ENCODE results near the gene SUPT5H. TPM values are rescaled to one million over a fixed set of nuclear protein-coding genes. Genes with fewer than 3 reads are reported as not detected.

The SUPT5H gene
- total and polyA plus RNA-seq, 10 of the 15 experiments (the other 5 are each of a cell fraction or from before 2014, with no cell fraction given): 27.2 to 194 (median 83.6) TPM

DNA sequence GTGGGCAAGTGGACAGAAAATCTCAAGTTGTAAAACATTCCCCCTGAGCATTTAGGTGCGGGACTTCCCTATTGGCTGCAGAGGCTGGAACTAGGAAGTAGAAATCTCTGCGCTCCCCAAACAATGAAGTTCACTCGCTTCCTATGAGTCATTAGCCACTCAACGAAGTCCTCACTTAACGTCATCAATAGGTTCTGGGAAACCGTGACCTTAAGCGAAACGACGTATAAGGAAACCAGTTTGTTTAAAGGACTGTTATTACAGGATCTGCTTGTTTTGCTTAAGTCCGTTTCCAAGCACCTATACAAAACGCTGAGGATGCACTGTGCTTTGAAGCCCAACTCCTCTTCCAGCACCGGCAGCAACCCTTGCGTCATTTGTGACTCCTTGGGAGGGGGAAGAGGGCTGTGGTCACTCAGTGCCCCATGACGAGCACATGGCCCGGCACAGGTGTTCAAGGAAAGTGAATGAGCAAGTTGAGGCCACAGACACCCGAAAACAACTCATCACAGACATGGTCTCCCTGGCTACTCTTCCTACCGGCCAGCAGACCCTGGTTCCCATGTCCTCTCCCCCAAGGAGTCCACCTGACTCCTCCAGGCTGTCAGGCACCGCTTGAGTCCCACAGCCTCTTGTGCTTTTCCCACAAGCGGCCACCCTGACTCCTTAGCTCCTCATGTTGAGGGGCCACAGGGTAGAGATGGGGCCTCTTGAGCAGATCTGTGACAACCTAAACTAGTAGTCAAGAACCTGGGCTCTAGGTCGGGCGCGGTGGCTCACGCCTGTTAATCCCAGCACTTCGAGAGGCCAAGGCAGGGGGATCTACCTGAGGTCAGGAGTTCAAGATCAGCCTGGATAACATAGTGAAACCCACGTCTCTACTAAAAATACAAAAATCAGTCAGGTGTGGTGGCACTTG, 14.4 kb upstream of the SUPT5H start (continued):
- TF ChIP-seq, protein P1, sequence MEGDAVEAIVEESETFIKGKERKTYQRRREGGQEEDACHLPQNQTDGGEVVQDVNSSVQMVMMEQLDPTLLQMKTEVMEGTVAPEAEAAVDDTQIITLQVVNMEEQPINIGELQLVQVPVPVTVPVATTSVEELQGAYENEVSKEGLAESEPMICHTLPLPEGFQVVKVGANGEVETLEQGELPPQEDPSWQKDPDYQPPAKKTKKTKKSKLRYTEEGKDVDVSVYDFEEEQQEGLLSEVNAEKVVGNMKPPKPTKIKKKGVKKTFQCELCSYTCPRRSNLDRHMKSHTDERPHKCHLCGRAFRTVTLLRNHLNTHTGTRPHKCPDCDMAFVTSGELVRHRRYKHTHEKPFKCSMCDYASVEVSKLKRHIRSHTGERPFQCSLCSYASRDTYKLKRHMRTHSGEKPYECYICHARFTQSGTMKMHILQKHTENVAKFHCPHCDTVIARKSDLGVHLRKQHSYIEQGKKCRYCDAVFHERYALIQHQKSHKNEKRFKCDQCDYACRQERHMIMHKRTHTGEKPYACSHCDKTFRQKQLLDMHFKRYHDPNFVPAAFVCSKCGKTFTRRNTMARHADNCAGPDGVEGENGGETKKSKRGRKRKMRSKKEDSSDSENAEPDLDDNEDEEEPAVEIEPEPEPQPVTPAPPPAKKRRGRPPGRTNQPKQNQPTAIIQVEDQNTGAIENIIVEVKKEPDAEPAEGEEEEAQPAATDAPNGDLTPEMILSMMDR (IDR thresholded peaks at IDR 0.05 in 2 of 3, conservative IDR thresholded peaks at IDR 0.05 in 1 of 3; ENCODE audit: control insufficient read depth in 2 of 3, extremely low read depth in 1 of 3, insufficient read depth in 1 of 3, low read depth in 3 of 3, low read length in 3 of 3): no peak
- TF ChIP-seq CHD4 (IDR thresholded peaks at IDR 0.05) (no peak), SIN3A (IDR thresholded peaks at IDR 0.05; ENCODE audit: low read depth, low read length) (no peak), WRNIP1 (IDR thresholded peaks at IDR 0.05; ENCODE audit: borderline replicate concordance, low read depth, low read length) (no peak), HDAC6 (IDR thresholded peaks at IDR 0.05; ENCODE audit: unreplicated experiment) (no peak), NFYA (IDR thresholded peaks at IDR 0.05; ENCODE audit: borderline replicate concordance, low read depth, low read length) (no peak), BACH1 (IDR thresholded peaks at IDR 0.05; ENCODE audit: borderline replicate concordance) (no peak), PML (IDR thresholded peaks at IDR 0.05; ENCODE audit: low read length) (peak; percentile 89), TBL1XR1 (IDR thresholded peaks at IDR 0.05; ENCODE audit: low read depth, low read length) (no peak), STAT3 (IDR thresholded peaks at IDR 0.05; ENCODE audit: low read depth, low read length) (no peak), NBN (IDR thresholded peaks at IDR 0.05) (no peak), SREBF1 (IDR thresholded peaks at IDR 0.05; ENCODE audit: low read length) (no peak), KDM1A (IDR thresholded peaks at IDR 0.05; ENCODE audit: borderline replicate concordance) (no peak), CREM (IDR thresholded peaks at IDR 0.05; ENCODE audit: low read depth) (peak; percentile 89), MXI1 (IDR thresholded peaks at IDR 0.05; ENCODE audit: low read depth, low read length) (no peak), MYB (IDR thresholded peaks at IDR 0.05; ENCODE audit: borderline replicate concordance, low read depth, low read length) (no peak)
- TF ChIP-seq, protein P2, sequence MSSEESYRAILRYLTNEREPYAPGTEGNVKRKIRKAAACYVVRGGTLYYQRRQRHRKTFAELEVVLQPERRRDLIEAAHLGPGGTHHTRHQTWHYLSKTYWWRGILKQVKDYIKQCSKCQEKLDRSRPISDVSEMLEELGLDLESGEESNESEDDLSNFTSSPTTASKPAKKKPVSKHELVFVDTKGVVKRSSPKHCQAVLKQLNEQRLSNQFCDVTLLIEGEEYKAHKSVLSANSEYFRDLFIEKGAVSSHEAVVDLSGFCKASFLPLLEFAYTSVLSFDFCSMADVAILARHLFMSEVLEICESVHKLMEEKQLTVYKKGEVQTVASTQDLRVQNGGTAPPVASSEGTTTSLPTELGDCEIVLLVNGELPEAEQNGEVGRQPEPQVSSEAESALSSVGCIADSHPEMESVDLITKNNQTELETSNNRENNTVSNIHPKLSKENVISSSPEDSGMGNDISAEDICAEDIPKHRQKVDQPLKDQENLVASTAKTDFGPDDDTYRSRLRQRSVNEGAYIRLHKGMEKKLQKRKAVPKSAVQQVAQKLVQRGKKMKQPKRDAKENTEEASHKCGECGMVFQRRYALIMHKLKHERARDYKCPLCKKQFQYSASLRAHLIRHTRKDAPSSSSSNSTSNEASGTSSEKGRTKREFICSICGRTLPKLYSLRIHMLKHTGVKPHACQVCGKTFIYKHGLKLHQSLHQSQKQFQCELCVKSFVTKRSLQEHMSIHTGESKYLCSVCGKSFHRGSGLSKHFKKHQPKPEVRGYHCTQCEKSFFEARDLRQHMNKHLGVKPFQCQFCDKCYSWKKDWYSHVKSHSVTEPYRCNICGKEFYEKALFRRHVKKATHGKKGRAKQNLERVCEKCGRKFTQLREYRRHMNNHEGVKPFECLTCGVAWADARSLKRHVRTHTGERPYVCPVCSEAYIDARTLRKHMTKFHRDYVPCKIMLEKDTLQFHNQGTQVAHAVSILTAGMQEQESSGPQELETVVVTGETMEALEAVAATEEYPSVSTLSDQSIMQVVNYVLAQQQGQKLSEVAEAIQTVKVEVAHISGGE (CRISPR knock-in tag; IDR thresholded peaks at IDR 0.05): no peak
- TF ChIP-seq, protein P3, sequence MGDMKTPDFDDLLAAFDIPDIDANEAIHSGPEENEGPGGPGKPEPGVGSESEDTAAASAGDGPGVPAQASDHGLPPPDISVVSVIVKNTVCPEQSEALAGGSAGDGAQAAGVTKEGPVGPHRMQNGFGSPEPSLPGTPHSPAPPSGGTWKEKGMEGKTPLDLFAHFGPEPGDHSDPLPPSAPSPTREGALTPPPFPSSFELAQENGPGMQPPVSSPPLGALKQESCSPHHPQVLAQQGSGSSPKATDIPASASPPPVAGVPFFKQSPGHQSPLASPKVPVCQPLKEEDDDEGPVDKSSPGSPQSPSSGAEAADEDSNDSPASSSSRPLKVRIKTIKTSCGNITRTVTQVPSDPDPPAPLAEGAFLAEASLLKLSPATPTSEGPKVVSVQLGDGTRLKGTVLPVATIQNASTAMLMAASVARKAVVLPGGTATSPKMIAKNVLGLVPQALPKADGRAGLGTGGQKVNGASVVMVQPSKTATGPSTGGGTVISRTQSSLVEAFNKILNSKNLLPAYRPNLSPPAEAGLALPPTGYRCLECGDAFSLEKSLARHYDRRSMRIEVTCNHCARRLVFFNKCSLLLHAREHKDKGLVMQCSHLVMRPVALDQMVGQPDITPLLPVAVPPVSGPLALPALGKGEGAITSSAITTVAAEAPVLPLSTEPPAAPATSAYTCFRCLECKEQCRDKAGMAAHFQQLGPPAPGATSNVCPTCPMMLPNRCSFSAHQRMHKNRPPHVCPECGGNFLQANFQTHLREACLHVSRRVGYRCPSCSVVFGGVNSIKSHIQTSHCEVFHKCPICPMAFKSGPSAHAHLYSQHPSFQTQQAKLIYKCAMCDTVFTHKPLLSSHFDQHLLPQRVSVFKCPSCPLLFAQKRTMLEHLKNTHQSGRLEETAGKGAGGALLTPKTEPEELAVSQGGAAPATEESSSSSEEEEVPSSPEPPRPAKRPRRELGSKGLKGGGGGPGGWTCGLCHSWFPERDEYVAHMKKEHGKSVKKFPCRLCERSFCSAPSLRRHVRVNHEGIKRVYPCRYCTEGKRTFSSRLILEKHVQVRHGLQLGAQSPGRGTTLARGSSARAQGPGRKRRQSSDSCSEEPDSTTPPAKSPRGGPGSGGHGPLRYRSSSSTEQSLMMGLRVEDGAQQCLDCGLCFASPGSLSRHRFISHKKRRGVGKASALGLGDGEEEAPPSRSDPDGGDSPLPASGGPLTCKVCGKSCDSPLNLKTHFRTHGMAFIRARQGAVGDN (IDR thresholded peaks at IDR 0.05): peak; percentile 31; the same call in 1 of the 2 replicates
- TF ChIP-seq, protein P4, sequence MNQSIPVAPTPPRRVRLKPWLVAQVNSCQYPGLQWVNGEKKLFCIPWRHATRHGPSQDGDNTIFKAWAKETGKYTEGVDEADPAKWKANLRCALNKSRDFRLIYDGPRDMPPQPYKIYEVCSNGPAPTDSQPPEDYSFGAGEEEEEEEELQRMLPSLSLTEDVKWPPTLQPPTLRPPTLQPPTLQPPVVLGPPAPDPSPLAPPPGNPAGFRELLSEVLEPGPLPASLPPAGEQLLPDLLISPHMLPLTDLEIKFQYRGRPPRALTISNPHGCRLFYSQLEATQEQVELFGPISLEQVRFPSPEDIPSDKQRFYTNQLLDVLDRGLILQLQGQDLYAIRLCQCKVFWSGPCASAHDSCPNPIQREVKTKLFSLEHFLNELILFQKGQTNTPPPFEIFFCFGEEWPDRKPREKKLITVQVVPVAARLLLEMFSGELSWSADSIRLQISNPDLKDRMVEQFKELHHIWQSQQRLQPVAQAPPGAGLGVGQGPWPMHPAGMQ (IDR thresholded peaks at IDR 0.05; ENCODE audit: borderline replicate concordance): no peak

Measured in GM12878 (cell line).